HEK293 (cell line): ENCODE measurements around the gene SLC7A9.

Experiments
- CTCF ChIA-PET: fragments of 350-600 bp; formaldehyde crosslinking; extraction: SDS; loops from one replicate; lab custom pipeline; 2021; ENCODE audit warnings: antibody characterized with exemption; lab: Yijun Ruan, JAX
- POLR2A ChIA-PET: fragments of 300-600 bp; formaldehyde crosslinking; extraction: SDS; loops from one replicate; lab custom pipeline; 2020; ENCODE audit warnings: antibody characterized with exemption, inconsistent platforms; lab: Yijun Ruan, JAX
- H3K27ac ChIP-seq: fragments of 200-500 bp; sonication (Bioruptor generic); 2 replicates; pipeline ENCODE4 v1.5.1; 2014; ENCODE audit warnings: low read depth, low read length, control low read depth, inconsistent platforms; ENCODE audit errors: extremely low read depth
- H3K36me3 ChIP-seq, 2 experiments: fragments of 200-500 bp in 1 of 2; sonication (Bioruptor generic) in 1 of 2; 1 replicate in 1 of 2; 2 replicates in 1 of 2; pipeline ENCODE4 v1.5.1; 2014 to 2017; ENCODE audit warnings: inconsistent platforms in 2 of 2, low read length in 2 of 2; ENCODE audit not compliant: control insufficient read depth in 2 of 2, insufficient read depth in 1 of 2
- H3K4me1 ChIP-seq: fragments of 200-500 bp; sonication (Bioruptor generic); 2 replicates; pipeline ENCODE4 v1.5.1; 2014; ENCODE audit warnings: mild to moderate bottlenecking, low read length, inconsistent platforms; ENCODE audit not compliant: control insufficient read depth, insufficient read depth
- H3K4me3 ChIP-seq: 2 replicates; pipeline ENCODE4 v1.5.1; 2011; ENCODE audit warnings: low read depth, mild to moderate bottlenecking, control low read depth, low read length, moderate library complexity
- H3K9me3 ChIP-seq: fragments of 200-500 bp; sonication (Bioruptor generic); 2 replicates; pipeline ENCODE4 v1.5.1; 2014; ENCODE audit warnings: low read depth, low read length, inconsistent platforms; ENCODE audit not compliant: control insufficient read depth, insufficient read depth
- BCL11B ChIP-seq: fragments of 450-650 bp; formaldehyde crosslinking; IDR thresholded peaks from 2 replicates; pipeline ENCODE4 v1.5.1; 2016; ENCODE audit warnings: low read depth, missing biosample characterization, missing genetic modification characterization
- KLF16 ChIP-seq: fragments of 450-650 bp; formaldehyde crosslinking; IDR thresholded peaks from 2 replicates; pipeline ENCODE4 v1.5.1; 2017; ENCODE audit warnings: missing biosample characterization, missing genetic modification characterization
- OSR2 ChIP-seq: fragments of 450-650 bp; formaldehyde crosslinking; IDR thresholded peaks from 2 replicates; pipeline ENCODE4 v1.5.1; 2016; ENCODE audit warnings: missing biosample characterization, missing genetic modification characterization
- SP2 ChIP-seq: fragments of 450-650 bp; formaldehyde crosslinking; IDR thresholded peaks from 2 replicates; pipeline ENCODE4 v1.5.1; 2016; ENCODE audit warnings: missing biosample characterization, missing genetic modification characterization
- WT1 ChIP-seq: fragments of 450-650 bp; formaldehyde crosslinking; IDR thresholded peaks from 2 replicates; pipeline ENCODE4 v1.5.1; 2016; ENCODE audit warnings: missing biosample characterization, missing genetic modification characterization
- ZBTB1 ChIP-seq: fragments of 450-650 bp; formaldehyde crosslinking; IDR thresholded peaks from 2 replicates; pipeline ENCODE4 v1.5.1; 2016; ENCODE audit warnings: missing biosample characterization, missing genetic modification characterization
- ZFP41 ChIP-seq: fragments of 450-650 bp; formaldehyde crosslinking; IDR thresholded peaks from 2 replicates; pipeline ENCODE4 v1.5.1; 2016; ENCODE audit warnings: missing biosample characterization, missing genetic modification characterization, borderline replicate concordance
- ZNF112 ChIP-seq: fragments of 450-650 bp; formaldehyde crosslinking; IDR thresholded peaks from 2 replicates; pipeline ENCODE4 v1.5.0; 2017; ENCODE audit warnings: missing biosample characterization, missing genetic modification characterization
- ZNF138 ChIP-seq: fragments of 450-650 bp; formaldehyde crosslinking; IDR thresholded peaks from 2 replicates; pipeline ENCODE4 v1.5.1; 2016; ENCODE audit warnings: missing biosample characterization, missing genetic modification characterization, borderline replicate concordance
- ZNF146 ChIP-seq: fragments of 450-650 bp; formaldehyde crosslinking; IDR thresholded peaks from 2 replicates; pipeline ENCODE4 v1.5.1; 2016; ENCODE audit warnings: missing biosample characterization, missing genetic modification characterization
- ZNF157 ChIP-seq: fragments of 450-650 bp; formaldehyde crosslinking; IDR thresholded peaks from 2 replicates; pipeline ENCODE4 v1.5.1; 2016; ENCODE audit warnings: missing biosample characterization, missing genetic modification characterization
- ZNF501 ChIP-seq: fragments of 450-650 bp; formaldehyde crosslinking; IDR thresholded peaks from 2 replicates; pipeline ENCODE4 v1.5.1; 2016; ENCODE audit warnings: missing biosample characterization, missing genetic modification characterization
- ZNF701 ChIP-seq: fragments of 450-650 bp; formaldehyde crosslinking; IDR thresholded peaks from 2 replicates; pipeline ENCODE4 v1.5.1; 2016; ENCODE audit warnings: missing biosample characterization, missing genetic modification characterization
- ZNF777 ChIP-seq: fragments of 450-650 bp; formaldehyde crosslinking; IDR thresholded peaks from 2 replicates; pipeline ENCODE4 v1.5.1; 2017; ENCODE audit warnings: missing biosample characterization, missing genetic modification characterization, borderline replicate concordance
- ZSCAN30 ChIP-seq: fragments of 450-650 bp; IDR thresholded peaks from 2 replicates; pipeline ENCODE4 v1.5.1; 2018; ENCODE audit warnings: missing biosample characterization, mild to moderate bottlenecking, missing genetic modification characterization, moderate library complexity
- TF ChIP-seq, protein P1 (sequence below): fragments of 450-650 bp; formaldehyde crosslinking; IDR thresholded peaks from 2 replicates; pipeline ENCODE4 v1.5.1; 2016; ENCODE audit warnings: missing biosample characterization, missing genetic modification characterization
- TF ChIP-seq, protein P2 (sequence below): fragments of 450-650 bp; formaldehyde crosslinking; IDR thresholded peaks from 2 replicates; pipeline ENCODE4 v1.5.1; 2016; ENCODE audit warnings: missing biosample characterization, missing genetic modification characterization
- TF ChIP-seq, protein P3 (sequence below): fragments of 450-650 bp; formaldehyde crosslinking; IDR thresholded peaks from 2 replicates; pipeline ENCODE4 v1.5.1; 2017; ENCODE audit warnings: missing biosample characterization, missing genetic modification characterization
- TF ChIP-seq, protein P4 (sequence below): fragments of 450-650 bp; formaldehyde crosslinking; IDR thresholded peaks from 2 replicates; pipeline ENCODE4 v1.5.1; 2016; ENCODE audit warnings: missing biosample characterization, missing genetic modification characterization
- TF ChIP-seq, protein P5 (sequence below): fragments of 450-650 bp; IDR thresholded peaks from 2 replicates; pipeline ENCODE4 v1.5.1; 2018; ENCODE audit warnings: missing biosample characterization, missing genetic modification characterization

The SLC7A9 gene

DNA sequence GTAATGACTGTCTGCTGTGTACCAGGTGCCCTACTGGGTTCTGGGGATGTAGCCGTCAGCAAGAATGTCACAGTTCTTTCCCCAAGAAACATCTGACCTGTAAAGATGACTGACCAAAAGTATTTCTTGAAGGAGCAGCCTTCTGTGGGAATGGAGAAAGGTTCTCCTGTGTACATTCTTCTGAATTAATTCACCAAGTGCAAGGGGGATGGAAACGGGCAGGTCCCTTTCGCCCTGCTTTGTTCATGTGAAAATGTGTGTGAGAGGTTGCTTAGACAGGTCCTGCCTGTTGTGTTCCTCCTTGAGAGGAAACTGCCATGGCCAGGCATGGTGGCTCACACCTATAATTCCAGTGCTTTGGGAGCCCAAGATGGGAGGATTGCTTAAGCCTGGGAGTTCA lies 57.0 kb downstream of the SLC7A9 start:
- Histone ChIP-seq H3K4me1 (peaks cover 4% of the 10 kb centered on the region), H3K36me3 (no peaks in the 10 kb centered on the region), H3K4me3 (no peak overlapping the region), H3K27ac (no peak overlapping the region), H3K9me3 (no peaks in the 10 kb centered on the region; the same call in 1 of the 2 replicates)
- TF ChIP-seq, protein P1, sequence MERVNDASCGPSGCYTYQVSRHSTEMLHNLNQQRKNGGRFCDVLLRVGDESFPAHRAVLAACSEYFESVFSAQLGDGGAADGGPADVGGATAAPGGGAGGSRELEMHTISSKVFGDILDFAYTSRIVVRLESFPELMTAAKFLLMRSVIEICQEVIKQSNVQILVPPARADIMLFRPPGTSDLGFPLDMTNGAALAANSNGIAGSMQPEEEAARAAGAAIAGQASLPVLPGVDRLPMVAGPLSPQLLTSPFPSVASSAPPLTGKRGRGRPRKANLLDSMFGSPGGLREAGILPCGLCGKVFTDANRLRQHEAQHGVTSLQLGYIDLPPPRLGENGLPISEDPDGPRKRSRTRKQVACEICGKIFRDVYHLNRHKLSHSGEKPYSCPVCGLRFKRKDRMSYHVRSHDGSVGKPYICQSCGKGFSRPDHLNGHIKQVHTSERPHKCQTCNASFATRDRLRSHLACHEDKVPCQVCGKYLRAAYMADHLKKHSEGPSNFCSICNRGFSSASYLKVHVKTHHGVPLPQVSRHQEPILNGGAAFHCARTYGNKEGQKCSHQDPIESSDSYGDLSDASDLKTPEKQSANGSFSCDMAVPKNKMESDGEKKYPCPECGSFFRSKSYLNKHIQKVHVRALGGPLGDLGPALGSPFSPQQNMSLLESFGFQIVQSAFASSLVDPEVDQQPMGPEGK (tag by site-specific recombination) = no peak
- TF ChIP-seq ZNF146 (tag by site-specific recombination) (no peak), ZNF501 (tag by site-specific recombination) (no peak), WT1 (tag by site-specific recombination) (no peak)
- POLR2A ChIA-PET = interaction anchor here (0.5 kb wide), 1 partner anchor 8 kb away, joined by 3 read pairs; no protein-coding TSS in a partner anchor
- CTCF ChIA-PET = interaction anchor here (0.7 kb wide), 3 partner anchors 593 to 1758 kb away, joined by 3 read pairs; no protein-coding TSS in a partner anchor

DNA sequence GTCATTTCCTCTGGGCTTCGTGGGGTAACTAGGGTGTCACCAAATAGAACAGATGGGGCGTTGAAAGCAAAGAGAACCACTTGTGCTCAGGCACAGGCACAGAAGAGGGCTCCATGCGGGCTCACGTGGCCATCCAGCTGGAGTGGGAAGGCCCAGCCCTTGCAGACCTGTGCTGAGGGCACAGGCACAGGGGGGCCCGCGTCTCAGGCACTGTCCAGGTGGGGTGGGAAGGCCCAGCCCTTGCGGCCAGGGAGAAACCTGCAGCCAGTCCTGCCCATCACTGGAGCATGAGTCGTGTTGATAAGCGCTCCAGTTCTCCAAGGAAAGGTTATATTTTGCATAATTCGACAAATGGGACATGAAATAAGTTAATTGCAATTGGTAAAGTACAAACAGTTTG lies 57.5 kb downstream of the SLC7A9 start:
- H3K27ac ChIP-seq = no peak overlapping the region
- no peak overlapping the region for H3K4me3 ChIP-seq
- H3K36me3 ChIP-seq = peaks cover 0 to 2% of the 10 kb centered on the region in 2 experiments; a peak in 1 of 3 replicates
- CTCF ChIA-PET = no interaction called here
- TF ChIP-seq ZSCAN30 = no peak
- TF ChIP-seq, protein P2, sequence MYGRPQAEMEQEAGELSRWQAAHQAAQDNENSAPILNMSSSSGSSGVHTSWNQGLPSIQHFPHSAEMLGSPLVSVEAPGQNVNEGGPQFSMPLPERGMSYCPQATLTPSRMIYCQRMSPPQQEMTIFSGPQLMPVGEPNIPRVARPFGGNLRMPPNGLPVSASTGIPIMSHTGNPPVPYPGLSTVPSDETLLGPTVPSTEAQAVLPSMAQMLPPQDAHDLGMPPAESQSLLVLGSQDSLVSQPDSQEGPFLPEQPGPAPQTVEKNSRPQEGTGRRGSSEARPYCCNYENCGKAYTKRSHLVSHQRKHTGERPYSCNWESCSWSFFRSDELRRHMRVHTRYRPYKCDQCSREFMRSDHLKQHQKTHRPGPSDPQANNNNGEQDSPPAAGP (tag by site-specific recombination) = no peak
- TF ChIP-seq SP2 (tag by site-specific recombination) = no peak
- TF ChIP-seq ZNF777 = no peak
- TF ChIP-seq KLF16 (tag by site-specific recombination) = no peak
- no peak for TF ChIP-seq OSR2
- no peak for TF ChIP-seq ZNF157
- no peak for TF ChIP-seq ZNF501 (tag by site-specific recombination)
- no peak for TF ChIP-seq ZNF112 (tag by site-specific recombination)
- TF ChIP-seq, protein P3, sequence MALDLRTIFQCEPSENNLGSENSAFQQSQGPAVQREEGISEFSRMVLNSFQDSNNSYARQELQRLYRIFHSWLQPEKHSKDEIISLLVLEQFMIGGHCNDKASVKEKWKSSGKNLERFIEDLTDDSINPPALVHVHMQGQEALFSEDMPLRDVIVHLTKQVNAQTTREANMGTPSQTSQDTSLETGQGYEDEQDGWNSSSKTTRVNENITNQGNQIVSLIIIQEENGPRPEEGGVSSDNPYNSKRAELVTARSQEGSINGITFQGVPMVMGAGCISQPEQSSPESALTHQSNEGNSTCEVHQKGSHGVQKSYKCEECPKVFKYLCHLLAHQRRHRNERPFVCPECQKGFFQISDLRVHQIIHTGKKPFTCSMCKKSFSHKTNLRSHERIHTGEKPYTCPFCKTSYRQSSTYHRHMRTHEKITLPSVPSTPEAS (tag by site-specific recombination) = no peak
- TF ChIP-seq ZBTB1 (tag by site-specific recombination) = no peak
- TF ChIP-seq BCL11B (tag by site-specific recombination) = no peak
- no peak for TF ChIP-seq ZNF138 (tag by site-specific recombination)
- TF ChIP-seq, protein P4, sequence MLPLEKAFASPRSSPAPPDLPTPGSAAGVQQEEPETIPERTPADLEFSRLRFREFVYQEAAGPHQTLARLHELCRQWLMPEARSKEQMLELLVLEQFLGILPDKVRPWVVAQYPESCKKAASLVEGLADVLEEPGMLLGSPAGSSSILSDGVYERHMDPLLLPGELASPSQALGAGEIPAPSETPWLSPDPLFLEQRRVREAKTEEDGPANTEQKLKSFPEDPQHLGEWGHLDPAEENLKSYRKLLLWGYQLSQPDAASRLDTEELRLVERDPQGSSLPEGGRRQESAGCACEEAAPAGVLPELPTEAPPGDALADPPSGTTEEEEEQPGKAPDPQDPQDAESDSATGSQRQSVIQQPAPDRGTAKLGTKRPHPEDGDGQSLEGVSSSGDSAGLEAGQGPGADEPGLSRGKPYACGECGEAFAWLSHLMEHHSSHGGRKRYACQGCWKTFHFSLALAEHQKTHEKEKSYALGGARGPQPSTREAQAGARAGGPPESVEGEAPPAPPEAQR (tag by site-specific recombination) = no peak
- TF ChIP-seq ZFP41 (tag by site-specific recombination) = no peak
- TF ChIP-seq, protein P5, sequence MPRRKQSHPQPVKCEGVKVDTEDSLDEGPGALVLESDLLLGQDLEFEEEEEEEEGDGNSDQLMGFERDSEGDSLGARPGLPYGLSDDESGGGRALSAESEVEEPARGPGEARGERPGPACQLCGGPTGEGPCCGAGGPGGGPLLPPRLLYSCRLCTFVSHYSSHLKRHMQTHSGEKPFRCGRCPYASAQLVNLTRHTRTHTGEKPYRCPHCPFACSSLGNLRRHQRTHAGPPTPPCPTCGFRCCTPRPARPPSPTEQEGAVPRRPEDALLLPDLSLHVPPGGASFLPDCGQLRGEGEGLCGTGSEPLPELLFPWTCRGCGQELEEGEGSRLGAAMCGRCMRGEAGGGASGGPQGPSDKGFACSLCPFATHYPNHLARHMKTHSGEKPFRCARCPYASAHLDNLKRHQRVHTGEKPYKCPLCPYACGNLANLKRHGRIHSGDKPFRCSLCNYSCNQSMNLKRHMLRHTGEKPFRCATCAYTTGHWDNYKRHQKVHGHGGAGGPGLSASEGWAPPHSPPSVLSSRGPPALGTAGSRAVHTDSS (tag by site-specific recombination) = no peak
- TF ChIP-seq ZNF701 (tag by site-specific recombination) = no peak
- TF ChIP-seq, all 188 proteins: peak for 0
- peaks cover 4% of the 10 kb centered on the region for H3K4me1 ChIP-seq
- POLR2A ChIA-PET = no interaction called here
- no peaks in the 10 kb centered on the region; the same call in 1 of the 2 replicates for H3K9me3 ChIP-seq
